WTC11 (cell line): ENCODE data around the gene POU2F1. TPM values are rescaled to one million over a fixed set of nuclear protein-coding genes. Genes with fewer than 3 reads are reported as not detected.

Experiments used
- ATAC-seq: fragments of 200-7000 bp; cut with Tn5 transposase; 2 replicates; pipeline ENCODE4 v1.10.0; 2021; ENCODE audit warnings: mild to moderate bottlenecking, moderate library complexity
- CTCF ChIA-PET: fragments of 300-600 bp; sonication (Branson Sonifier 250); formaldehyde crosslinking; loops from one replicate; lab custom pipeline; 2021; ENCODE audit warnings: antibody characterized with exemption; lab: Charles Lee
- POLR2A ChIA-PET: fragments of 350-600 bp; sonication (Branson Sonifier 250); formaldehyde crosslinking; loops from one replicate; lab custom pipeline; 2021; ENCODE audit warnings: antibody characterized with exemption; lab: Charles Lee
- DNase-seq: peaks from one replicate; pipeline ENCODE4 v3.0.0; 2021; ENCODE audit warnings: low spot score
- H3K27ac Mint-ChIP-seq: 2 replicates; pipeline ENCODE4 v1.8.0; 2021; ENCODE audit warnings: mixed read lengths
- H3K27me3 Mint-ChIP-seq: 2 replicates; pipeline ENCODE4 v1.8.0; 2021; ENCODE audit warnings: low read depth, mild to moderate bottlenecking, moderate library complexity, mixed read lengths
- H3K36me3 Mint-ChIP-seq: 2 replicates; pipeline ENCODE4 v1.8.0; 2021; ENCODE audit warnings: mixed read lengths
- H3K4me1 Mint-ChIP-seq: 2 replicates; pipeline ENCODE4 v1.8.0; 2022; ENCODE audit warnings: mixed read lengths
- H3K4me3 Mint-ChIP-seq: 2 replicates; pipeline ENCODE4 v1.8.0; 2021; ENCODE audit warnings: mild to moderate bottlenecking, moderate library complexity, mixed read lengths
- H3K9me3 Mint-ChIP-seq: 2 replicates; pipeline ENCODE4 v1.8.0; 2021; ENCODE audit warnings: mixed read lengths
- ATF1 ChIP-seq: sonication (generic); formaldehyde crosslinking; IDR thresholded peaks from 2 replicates; pipeline ENCODE4 v1.8.1; 2023; ENCODE audit warnings: mild to moderate bottlenecking, moderate library complexity, missing genetic modification reagents
- EMX1 ChIP-seq: fragments of 250-450 bp; sonication (Bioruptor Pico); IDR thresholded peaks from 2 replicates; pipeline ENCODE4 v1.8.0; 2021; ENCODE audit warnings: mild to moderate bottlenecking
- FOXP1 ChIP-seq: sonication (generic); formaldehyde crosslinking; IDR thresholded peaks from 2 replicates; pipeline ENCODE4 v1.8.0; 2022; ENCODE audit warnings: missing genetic modification reagents, mild to moderate bottlenecking, moderate library complexity, borderline replicate concordance
- GABPB1 ChIP-seq: sonication (generic); formaldehyde crosslinking; IDR thresholded peaks from 2 replicates; pipeline ENCODE4 v1.8.1; 2023; ENCODE audit warnings: mild to moderate bottlenecking, missing genetic modification reagents
- IRF2 ChIP-seq: sonication (generic); formaldehyde crosslinking; IDR thresholded peaks from 2 replicates; pipeline ENCODE4 v1.8.0; 2022; ENCODE audit warnings: low read depth, missing genetic modification reagents, borderline replicate concordance
- JUN ChIP-seq: sonication (generic); formaldehyde crosslinking; IDR thresholded peaks from 2 replicates; pipeline ENCODE4 v1.8.0; 2023; ENCODE audit warnings: mild to moderate bottlenecking, missing genetic modification reagents
- MLX ChIP-seq: sonication (generic); formaldehyde crosslinking; IDR thresholded peaks from 2 replicates; pipeline ENCODE4 v1.8.1; 2023; ENCODE audit warnings: mild to moderate bottlenecking, missing genetic modification reagents, moderate library complexity
- NFATC4 ChIP-seq: fragments of 250-450 bp; sonication (Bioruptor Pico); IDR thresholded peaks from 2 replicates; pipeline ENCODE4 v1.9.0; 2021; ENCODE audit warnings: mild to moderate bottlenecking
- NFE2L1 ChIP-seq: sonication (generic); formaldehyde crosslinking; IDR thresholded peaks from 2 replicates; pipeline ENCODE4 v1.8.1; 2023; ENCODE audit warnings: missing genetic modification reagents
- NR1H2 ChIP-seq: sonication (generic); formaldehyde crosslinking; IDR thresholded peaks from 2 replicates; pipeline ENCODE4 v1.9.0; 2021; ENCODE audit warnings: mild to moderate bottlenecking, moderate library complexity, missing genetic modification reagents
- NR2C2 ChIP-seq: sonication (generic); formaldehyde crosslinking; IDR thresholded peaks from 2 replicates; pipeline ENCODE4 v1.8.0; 2022; ENCODE audit warnings: mild to moderate bottlenecking, missing genetic modification reagents
- NR3C1 ChIP-seq: sonication (generic); formaldehyde crosslinking; conservative IDR thresholded peaks from 2 replicates; pipeline ENCODE4 v1.8.1; 2023; ENCODE audit warnings: low read depth, mild to moderate bottlenecking, missing genetic modification reagents
- RORB ChIP-seq: fragments of 250-450 bp; sonication (Bioruptor Pico); IDR thresholded peaks from 2 replicates; pipeline ENCODE4 v1.9.0; 2021; ENCODE audit warnings: mild to moderate bottlenecking
- SOX15 ChIP-seq: fragments of 250-450 bp; sonication (Bioruptor Pico); IDR thresholded peaks from 2 replicates; pipeline ENCODE4 v1.9.0; 2021; ENCODE audit warnings: mild to moderate bottlenecking
- TP53 ChIP-seq: sonication (generic); formaldehyde crosslinking; IDR thresholded peaks from 2 replicates; pipeline ENCODE4 v1.8.1; 2023; ENCODE audit warnings: mild to moderate bottlenecking, missing genetic modification reagents
- ZNF121 ChIP-seq: sonication (generic); formaldehyde crosslinking; IDR thresholded peaks from 2 replicates; pipeline ENCODE4 v1.8.0; 2023; ENCODE audit warnings: missing genetic modification reagents
- ZNF219 ChIP-seq: sonication (generic); formaldehyde crosslinking; IDR thresholded peaks from 2 replicates; pipeline ENCODE4 v1.8.0; 2023; ENCODE audit warnings: missing genetic modification reagents, mild to moderate bottlenecking, borderline replicate concordance
- ZNF416 ChIP-seq: fragments of 250-450 bp; sonication (Bioruptor Pico); IDR thresholded peaks from 2 replicates; pipeline ENCODE4 v1.9.0; 2021; ENCODE audit warnings: mild to moderate bottlenecking, inconsistent platforms
- total RNA-seq: library from RNA; stranded (reverse); gene quantifications from 3 replicates; pipeline ENCODE4 v1.2.3, GENCODE V29; 2021
- TF ChIP-seq, protein P1 (sequence below): sonication (generic); formaldehyde crosslinking; IDR thresholded peaks from 2 replicates; pipeline ENCODE4 v1.8.0; 2023; ENCODE audit warnings: missing genetic modification reagents, mild to moderate bottlenecking, borderline replicate concordance
- TF ChIP-seq, protein P2 (sequence below): sonication (generic); formaldehyde crosslinking; IDR thresholded peaks from 2 replicates; pipeline ENCODE4 v1.8.1; 2023; ENCODE audit warnings: mild to moderate bottlenecking, missing genetic modification reagents, moderate library complexity
- TF ChIP-seq, protein P3 (sequence below): fragments of 200-600 bp; IDR thresholded peaks from 2 replicates; pipeline ENCODE4 v1.8.0; 2022; ENCODE audit warnings: antibody characterized with exemption
- TF ChIP-seq, protein P4 (sequence below): fragments of 250-450 bp; sonication (Bioruptor Pico); IDR thresholded peaks from 2 replicates; pipeline ENCODE4 v1.9.0; 2021; ENCODE audit warnings: mild to moderate bottlenecking
- TF ChIP-seq, protein P5 (sequence below): sonication (generic); formaldehyde crosslinking; IDR thresholded peaks from 2 replicates; pipeline ENCODE4 v1.8.1; 2022; ENCODE audit warnings: mild to moderate bottlenecking, missing genetic modification reagents, moderate library complexity, borderline replicate concordance
- TF ChIP-seq, protein P6 (sequence below): sonication (generic); formaldehyde crosslinking; IDR thresholded peaks from 2 replicates; pipeline ENCODE4 v1.8.0; 2022; ENCODE audit warnings: mild to moderate bottlenecking, missing genetic modification reagents
- TF ChIP-seq, protein P7 (sequence below): sonication (generic); formaldehyde crosslinking; conservative IDR thresholded peaks from 2 replicates; pipeline ENCODE4 v1.8.1; 2022; ENCODE audit warnings: mild to moderate bottlenecking, missing genetic modification reagents

Gene POU2F1
- total RNA-seq, 1 experiment from 2014 or later: 51.3 TPM

GRCh38 chr1:167200749-167201148 lies 19.9 kb upstream of the POU2F1 start (continued):
- TF ChIP-seq, protein P1, sequence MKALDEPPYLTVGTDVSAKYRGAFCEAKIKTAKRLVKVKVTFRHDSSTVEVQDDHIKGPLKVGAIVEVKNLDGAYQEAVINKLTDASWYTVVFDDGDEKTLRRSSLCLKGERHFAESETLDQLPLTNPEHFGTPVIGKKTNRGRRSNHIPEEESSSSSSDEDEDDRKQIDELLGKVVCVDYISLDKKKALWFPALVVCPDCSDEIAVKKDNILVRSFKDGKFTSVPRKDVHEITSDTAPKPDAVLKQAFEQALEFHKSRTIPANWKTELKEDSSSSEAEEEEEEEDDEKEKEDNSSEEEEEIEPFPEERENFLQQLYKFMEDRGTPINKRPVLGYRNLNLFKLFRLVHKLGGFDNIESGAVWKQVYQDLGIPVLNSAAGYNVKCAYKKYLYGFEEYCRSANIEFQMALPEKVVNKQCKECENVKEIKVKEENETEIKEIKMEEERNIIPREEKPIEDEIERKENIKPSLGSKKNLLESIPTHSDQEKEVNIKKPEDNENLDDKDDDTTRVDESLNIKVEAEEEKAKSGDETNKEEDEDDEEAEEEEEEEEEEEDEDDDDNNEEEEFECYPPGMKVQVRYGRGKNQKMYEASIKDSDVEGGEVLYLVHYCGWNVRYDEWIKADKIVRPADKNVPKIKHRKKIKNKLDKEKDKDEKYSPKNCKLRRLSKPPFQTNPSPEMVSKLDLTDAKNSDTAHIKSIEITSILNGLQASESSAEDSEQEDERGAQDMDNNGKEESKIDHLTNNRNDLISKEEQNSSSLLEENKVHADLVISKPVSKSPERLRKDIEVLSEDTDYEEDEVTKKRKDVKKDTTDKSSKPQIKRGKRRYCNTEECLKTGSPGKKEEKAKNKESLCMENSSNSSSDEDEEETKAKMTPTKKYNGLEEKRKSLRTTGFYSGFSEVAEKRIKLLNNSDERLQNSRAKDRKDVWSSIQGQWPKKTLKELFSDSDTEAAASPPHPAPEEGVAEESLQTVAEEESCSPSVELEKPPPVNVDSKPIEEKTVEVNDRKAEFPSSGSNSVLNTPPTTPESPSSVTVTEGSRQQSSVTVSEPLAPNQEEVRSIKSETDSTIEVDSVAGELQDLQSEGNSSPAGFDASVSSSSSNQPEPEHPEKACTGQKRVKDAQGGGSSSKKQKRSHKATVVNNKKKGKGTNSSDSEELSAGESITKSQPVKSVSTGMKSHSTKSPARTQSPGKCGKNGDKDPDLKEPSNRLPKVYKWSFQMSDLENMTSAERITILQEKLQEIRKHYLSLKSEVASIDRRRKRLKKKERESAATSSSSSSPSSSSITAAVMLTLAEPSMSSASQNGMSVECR (CRISPR knock-in tag): no peak
- no peak for TF ChIP-seq ZNF219 (CRISPR knock-in tag)
- TF ChIP-seq, protein P2, sequence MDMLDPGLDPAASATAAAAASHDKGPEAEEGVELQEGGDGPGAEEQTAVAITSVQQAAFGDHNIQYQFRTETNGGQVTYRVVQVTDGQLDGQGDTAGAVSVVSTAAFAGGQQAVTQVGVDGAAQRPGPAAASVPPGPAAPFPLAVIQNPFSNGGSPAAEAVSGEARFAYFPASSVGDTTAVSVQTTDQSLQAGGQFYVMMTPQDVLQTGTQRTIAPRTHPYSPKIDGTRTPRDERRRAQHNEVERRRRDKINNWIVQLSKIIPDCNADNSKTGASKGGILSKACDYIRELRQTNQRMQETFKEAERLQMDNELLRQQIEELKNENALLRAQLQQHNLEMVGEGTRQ (CRISPR knock-in tag): no peak
- no peak for TF ChIP-seq SOX15 (CRISPR knock-in tag)
- TF ChIP-seq, protein P3, sequence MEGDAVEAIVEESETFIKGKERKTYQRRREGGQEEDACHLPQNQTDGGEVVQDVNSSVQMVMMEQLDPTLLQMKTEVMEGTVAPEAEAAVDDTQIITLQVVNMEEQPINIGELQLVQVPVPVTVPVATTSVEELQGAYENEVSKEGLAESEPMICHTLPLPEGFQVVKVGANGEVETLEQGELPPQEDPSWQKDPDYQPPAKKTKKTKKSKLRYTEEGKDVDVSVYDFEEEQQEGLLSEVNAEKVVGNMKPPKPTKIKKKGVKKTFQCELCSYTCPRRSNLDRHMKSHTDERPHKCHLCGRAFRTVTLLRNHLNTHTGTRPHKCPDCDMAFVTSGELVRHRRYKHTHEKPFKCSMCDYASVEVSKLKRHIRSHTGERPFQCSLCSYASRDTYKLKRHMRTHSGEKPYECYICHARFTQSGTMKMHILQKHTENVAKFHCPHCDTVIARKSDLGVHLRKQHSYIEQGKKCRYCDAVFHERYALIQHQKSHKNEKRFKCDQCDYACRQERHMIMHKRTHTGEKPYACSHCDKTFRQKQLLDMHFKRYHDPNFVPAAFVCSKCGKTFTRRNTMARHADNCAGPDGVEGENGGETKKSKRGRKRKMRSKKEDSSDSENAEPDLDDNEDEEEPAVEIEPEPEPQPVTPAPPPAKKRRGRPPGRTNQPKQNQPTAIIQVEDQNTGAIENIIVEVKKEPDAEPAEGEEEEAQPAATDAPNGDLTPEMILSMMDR: no peak
- TF ChIP-seq, protein P4, sequence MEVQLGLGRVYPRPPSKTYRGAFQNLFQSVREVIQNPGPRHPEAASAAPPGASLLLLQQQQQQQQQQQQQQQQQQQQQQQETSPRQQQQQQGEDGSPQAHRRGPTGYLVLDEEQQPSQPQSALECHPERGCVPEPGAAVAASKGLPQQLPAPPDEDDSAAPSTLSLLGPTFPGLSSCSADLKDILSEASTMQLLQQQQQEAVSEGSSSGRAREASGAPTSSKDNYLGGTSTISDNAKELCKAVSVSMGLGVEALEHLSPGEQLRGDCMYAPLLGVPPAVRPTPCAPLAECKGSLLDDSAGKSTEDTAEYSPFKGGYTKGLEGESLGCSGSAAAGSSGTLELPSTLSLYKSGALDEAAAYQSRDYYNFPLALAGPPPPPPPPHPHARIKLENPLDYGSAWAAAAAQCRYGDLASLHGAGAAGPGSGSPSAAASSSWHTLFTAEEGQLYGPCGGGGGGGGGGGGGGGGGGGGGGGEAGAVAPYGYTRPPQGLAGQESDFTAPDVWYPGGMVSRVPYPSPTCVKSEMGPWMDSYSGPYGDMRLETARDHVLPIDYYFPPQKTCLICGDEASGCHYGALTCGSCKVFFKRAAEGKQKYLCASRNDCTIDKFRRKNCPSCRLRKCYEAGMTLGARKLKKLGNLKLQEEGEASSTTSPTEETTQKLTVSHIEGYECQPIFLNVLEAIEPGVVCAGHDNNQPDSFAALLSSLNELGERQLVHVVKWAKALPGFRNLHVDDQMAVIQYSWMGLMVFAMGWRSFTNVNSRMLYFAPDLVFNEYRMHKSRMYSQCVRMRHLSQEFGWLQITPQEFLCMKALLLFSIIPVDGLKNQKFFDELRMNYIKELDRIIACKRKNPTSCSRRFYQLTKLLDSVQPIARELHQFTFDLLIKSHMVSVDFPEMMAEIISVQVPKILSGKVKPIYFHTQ (CRISPR knock-in tag): no peak
- TF ChIP-seq NR2C2 (CRISPR knock-in tag): no peak
- TF ChIP-seq ZNF416 (CRISPR knock-in tag): no peak
- TF ChIP-seq FOXP1 (CRISPR knock-in tag): no peak
- TF ChIP-seq EMX1 (CRISPR knock-in tag): no peak
- TF ChIP-seq NR1H2 (CRISPR knock-in tag): no peak
- no peak for TF ChIP-seq JUN (CRISPR knock-in tag)
- TF ChIP-seq ATF1: no peak
- no peak for TF ChIP-seq IRF2
- TF ChIP-seq, all 79 proteins: peak for 0

GRCh38 chr1:167202049-167202448 lies 18.6 kb upstream of the POU2F1 start:
- DNase-seq: no peak
- ATAC-seq: no peak
- Mint-ChIP-seq H3K9me3 (peaks cover 10% of the 10 kb centered on the region), H3K36me3 (peaks cover 11% of the 10 kb centered on the region), H3K4me1 (peaks cover 23% of the 10 kb centered on the region), H3K4me3 (no peak overlapping the region), H3K27me3 (peaks cover 4% of the 10 kb centered on the region), H3K27ac (no peak overlapping the region)
- POLR2A ChIA-PET: interaction anchor here (1.0 kb wide), 1 partner anchor 18 kb away, joined by 3 read pairs; no protein-coding TSS in a partner anchor
- CTCF ChIA-PET: interaction anchor here (0.7 kb wide), 1 partner anchor 283 kb away, joined by 4 read pairs; no protein-coding TSS in a partner anchor
- no peak for TF ChIP-seq NFATC4
- no peak for TF ChIP-seq NFE2L1 (CRISPR knock-in tag)
- TF ChIP-seq, protein P5, sequence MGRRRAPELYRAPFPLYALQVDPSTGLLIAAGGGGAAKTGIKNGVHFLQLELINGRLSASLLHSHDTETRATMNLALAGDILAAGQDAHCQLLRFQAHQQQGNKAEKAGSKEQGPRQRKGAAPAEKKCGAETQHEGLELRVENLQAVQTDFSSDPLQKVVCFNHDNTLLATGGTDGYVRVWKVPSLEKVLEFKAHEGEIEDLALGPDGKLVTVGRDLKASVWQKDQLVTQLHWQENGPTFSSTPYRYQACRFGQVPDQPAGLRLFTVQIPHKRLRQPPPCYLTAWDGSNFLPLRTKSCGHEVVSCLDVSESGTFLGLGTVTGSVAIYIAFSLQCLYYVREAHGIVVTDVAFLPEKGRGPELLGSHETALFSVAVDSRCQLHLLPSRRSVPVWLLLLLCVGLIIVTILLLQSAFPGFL (CRISPR knock-in tag): no peak
- no peak for TF ChIP-seq EMX1 (CRISPR knock-in tag)
- TF ChIP-seq IRF2: no peak
- no peak for TF ChIP-seq ZNF121 (CRISPR knock-in tag)
- no peak for TF ChIP-seq NR3C1 (CRISPR knock-in tag)
- TF ChIP-seq ZNF416 (CRISPR knock-in tag): no peak
- no peak for TF ChIP-seq RORB (CRISPR knock-in tag)
- no peak for TF ChIP-seq GABPB1 (CRISPR knock-in tag)
- TF ChIP-seq, protein P6, sequence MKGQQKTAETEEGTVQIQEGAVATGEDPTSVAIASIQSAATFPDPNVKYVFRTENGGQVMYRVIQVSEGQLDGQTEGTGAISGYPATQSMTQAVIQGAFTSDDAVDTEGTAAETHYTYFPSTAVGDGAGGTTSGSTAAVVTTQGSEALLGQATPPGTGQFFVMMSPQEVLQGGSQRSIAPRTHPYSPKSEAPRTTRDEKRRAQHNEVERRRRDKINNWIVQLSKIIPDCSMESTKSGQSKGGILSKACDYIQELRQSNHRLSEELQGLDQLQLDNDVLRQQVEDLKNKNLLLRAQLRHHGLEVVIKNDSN: no peak
- TF ChIP-seq, protein P7, sequence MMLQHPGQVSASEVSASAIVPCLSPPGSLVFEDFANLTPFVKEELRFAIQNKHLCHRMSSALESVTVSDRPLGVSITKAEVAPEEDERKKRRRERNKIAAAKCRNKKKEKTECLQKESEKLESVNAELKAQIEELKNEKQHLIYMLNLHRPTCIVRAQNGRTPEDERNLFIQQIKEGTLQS (CRISPR knock-in tag): no peak
- TF ChIP-seq TP53 (CRISPR knock-in tag): no peak
- TF ChIP-seq MLX (CRISPR knock-in tag): no peak
